PFSK-1 (cell line): ENCODE results near the gene ATG9A.

Source experiments
- FOXP2 ChIP-seq: optimal IDR thresholded peaks from 2 replicates; pipeline ENCODE3; 2011; ENCODE audit warnings: borderline replicate concordance, control low read depth, inconsistent platforms; ENCODE audit not compliant: insufficient read depth; ENCODE audit errors: extremely low read length, extremely low read depth
- POLR2AphosphoS5 ChIP-seq: IDR thresholded peaks from 2 replicates; pipeline ENCODE4 v1.6.1; 2012; ENCODE audit warnings: low read depth, mild to moderate bottlenecking, control low read depth, low read length, moderate library complexity
- SIN3A ChIP-seq: IDR thresholded peaks from 2 replicates; pipeline ENCODE4 v1.6.1; 2012; ENCODE audit warnings: mild to moderate bottlenecking, low read length, moderate library complexity, borderline replicate concordance; ENCODE audit not compliant: insufficient read depth
- TAF1 ChIP-seq: IDR thresholded peaks from 2 replicates; pipeline ENCODE4 v1.6.1; 2012; ENCODE audit warnings: low read length, control low read depth, borderline replicate concordance; ENCODE audit not compliant: insufficient read depth
- TF ChIP-seq, protein P1 (sequence below), 2 experiments: IDR thresholded peaks; 2 replicates each; pipeline versions ENCODE4 v1.6.1 to v1.8.0; 2011 to 2012; ENCODE audit warnings: low read depth in 2 of 2, low read length in 2 of 2, control low read depth in 1 of 2, inconsistent platforms in 1 of 2, mild to moderate bottlenecking in 1 of 2, moderate library complexity in 1 of 2; ENCODE audit not compliant: insufficient read depth in 1 of 2

Gene ATG9A

DNA sequence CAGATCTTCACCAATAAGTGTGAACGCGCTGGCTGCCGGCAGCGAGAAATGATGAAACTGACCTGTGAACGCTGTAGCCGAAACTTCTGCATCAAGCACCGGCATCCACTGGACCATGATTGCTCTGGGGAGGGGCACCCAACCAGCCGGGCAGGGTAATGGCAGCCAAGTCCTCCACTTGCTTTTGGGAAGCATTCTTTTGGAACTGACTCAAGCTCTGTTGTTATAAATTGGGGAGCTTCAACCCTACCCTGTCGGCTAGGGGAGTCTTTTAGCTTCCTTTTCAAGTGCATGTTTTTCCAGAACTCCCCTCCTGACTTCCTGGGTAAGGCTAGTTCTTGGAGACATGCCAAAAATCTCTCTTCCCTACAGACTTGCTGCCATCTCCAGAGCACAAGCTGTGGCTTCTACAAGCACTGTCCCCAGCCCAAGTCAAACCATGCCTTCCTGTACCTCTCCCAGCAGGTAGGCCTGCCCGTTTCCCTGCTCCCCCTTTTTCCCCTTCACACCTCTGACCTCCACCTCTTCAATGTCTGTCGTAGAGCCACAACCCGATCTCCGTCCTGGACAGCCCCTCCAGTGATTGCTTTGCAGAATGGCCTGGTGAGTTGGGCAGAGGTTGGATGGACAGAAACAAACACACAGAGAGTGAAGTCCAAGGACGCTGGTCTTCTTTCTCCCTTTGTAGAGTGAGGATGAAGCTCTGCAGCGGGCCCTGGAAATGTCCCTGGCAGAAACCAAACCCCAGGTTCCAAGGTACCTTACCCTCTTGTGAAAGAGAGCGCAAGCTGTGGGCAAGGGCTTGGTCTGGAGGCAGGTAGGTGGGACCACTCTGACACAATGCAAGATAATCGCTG, 21.3 kb downstream of the ATG9A start:
- TF ChIP-seq TAF1 (no peak), FOXP2 (no peak), SIN3A (no peak), POLR2AphosphoS5 (no peak)
- TF ChIP-seq, protein P1, sequence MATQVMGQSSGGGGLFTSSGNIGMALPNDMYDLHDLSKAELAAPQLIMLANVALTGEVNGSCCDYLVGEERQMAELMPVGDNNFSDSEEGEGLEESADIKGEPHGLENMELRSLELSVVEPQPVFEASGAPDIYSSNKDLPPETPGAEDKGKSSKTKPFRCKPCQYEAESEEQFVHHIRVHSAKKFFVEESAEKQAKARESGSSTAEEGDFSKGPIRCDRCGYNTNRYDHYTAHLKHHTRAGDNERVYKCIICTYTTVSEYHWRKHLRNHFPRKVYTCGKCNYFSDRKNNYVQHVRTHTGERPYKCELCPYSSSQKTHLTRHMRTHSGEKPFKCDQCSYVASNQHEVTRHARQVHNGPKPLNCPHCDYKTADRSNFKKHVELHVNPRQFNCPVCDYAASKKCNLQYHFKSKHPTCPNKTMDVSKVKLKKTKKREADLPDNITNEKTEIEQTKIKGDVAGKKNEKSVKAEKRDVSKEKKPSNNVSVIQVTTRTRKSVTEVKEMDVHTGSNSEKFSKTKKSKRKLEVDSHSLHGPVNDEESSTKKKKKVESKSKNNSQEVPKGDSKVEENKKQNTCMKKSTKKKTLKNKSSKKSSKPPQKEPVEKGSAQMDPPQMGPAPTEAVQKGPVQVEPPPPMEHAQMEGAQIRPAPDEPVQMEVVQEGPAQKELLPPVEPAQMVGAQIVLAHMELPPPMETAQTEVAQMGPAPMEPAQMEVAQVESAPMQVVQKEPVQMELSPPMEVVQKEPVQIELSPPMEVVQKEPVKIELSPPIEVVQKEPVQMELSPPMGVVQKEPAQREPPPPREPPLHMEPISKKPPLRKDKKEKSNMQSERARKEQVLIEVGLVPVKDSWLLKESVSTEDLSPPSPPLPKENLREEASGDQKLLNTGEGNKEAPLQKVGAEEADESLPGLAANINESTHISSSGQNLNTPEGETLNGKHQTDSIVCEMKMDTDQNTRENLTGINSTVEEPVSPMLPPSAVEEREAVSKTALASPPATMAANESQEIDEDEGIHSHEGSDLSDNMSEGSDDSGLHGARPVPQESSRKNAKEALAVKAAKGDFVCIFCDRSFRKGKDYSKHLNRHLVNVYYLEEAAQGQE (IDR thresholded peaks at IDR 0.05; ENCODE audit: insufficient read depth in 1 of 2, low read depth in 2 of 2, low read length in 2 of 2), result no peak

DNA sequence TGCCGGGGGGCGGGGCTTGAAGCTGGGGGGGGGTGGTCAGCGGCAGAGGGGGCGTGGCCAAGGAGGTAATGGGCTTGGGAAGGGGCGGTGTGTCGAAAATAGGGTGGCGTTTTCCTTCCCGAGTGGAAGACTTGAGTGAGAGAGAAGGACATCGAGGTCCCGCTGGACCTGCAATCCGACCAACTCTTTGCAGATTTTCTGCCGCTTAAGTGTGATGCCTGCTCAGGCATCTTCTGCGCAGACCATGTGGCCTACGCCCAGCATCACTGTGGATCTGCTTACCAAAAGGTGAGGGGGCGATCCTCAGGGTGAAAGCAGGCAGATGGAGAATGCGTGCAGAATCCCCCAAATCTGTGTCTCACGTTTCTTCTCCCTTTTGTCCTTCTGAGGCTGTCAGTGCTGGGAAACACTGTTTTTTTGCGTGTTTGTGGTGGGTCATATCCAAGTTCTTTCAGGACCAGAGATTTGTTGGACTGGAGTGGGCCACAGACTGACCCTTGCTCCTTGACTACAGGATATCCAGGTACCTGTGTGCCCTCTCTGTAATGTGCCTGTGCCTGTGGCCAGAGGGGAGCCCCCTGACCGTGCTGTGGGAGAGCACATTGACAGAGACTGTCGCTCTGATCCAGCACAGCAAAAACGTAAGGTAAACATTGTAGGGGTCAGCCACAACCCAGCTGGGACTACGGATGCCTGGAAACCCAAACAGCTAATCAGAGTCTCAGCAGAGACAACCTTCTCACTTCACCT, 22.1 kb downstream of the ATG9A start:
- TF ChIP-seq SIN3A, result no peak
- TF ChIP-seq TAF1, result no peak
- 0 out of 2 replicates have a peak, but pooled peaks have one; percentile 6 for TF ChIP-seq POLR2AphosphoS5
- TF ChIP-seq FOXP2, result no peak
- TF ChIP-seq, protein P1 (IDR thresholded peaks at IDR 0.05; ENCODE audit: insufficient read depth in 1 of 2, low read depth in 2 of 2, low read length in 2 of 2), result no peak

DNA sequence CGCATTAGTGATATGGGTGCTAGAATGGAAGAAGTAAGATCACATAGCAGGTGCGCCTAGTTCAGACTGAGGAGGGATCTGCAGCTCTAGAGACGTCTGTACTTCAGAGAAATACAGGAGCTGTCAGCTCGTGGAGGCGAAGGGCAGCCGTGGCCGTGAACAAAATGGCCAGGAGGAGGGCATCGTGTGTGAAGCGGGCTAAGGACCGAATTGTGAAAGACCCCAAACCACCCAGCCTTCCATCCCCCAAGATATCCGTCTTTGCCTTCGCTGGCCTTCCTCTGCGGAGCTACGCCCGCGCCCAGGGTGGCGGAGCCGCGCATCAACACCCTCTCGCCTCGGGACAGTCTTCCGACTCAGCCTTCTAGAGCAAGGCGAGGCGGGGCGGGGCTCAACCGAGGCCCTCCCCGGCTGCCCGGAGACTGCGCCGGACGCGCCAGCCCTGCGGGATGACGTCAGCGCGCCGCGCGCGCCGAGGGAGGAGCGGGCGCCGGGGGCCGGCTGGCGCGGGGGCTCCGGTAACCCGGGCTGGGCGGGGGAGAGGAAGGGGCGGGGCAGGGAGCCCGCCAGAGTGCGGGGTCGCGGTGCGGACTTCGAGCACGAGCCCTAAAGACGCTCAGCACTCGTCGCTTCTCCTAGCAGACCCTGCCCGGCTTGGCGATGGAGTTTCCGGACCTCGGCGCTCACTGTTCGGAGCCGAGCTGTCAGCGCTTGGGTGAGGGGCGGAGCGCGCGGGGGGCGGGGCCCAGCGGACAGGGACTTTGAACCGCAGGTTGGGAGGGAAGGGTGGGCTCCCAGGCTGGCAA, 22.9 kb downstream of the ATG9A start, which contains the start of gene ZFAND2B:
Gene ZFAND2B, plus strand, starts transcription at position 455 of the 806 bp plus-strand sequence. Its CDS starts 206 bp downstream, at position 661.
- TF ChIP-seq SIN3A, result no peak
- TF ChIP-seq POLR2AphosphoS5, result peak; percentile 97
- TF ChIP-seq, protein P1 (IDR thresholded peaks at IDR 0.05; ENCODE audit: insufficient read depth in 1 of 2, low read depth in 2 of 2, low read length in 2 of 2), result peak in 1 of 2 experiments; percentile 44; a peak in 1 of 4 replicates
- peak; percentile 82; the same call in 1 of the 2 replicates for TF ChIP-seq TAF1
- TF ChIP-seq FOXP2, result peak; percentile 73

DNA sequence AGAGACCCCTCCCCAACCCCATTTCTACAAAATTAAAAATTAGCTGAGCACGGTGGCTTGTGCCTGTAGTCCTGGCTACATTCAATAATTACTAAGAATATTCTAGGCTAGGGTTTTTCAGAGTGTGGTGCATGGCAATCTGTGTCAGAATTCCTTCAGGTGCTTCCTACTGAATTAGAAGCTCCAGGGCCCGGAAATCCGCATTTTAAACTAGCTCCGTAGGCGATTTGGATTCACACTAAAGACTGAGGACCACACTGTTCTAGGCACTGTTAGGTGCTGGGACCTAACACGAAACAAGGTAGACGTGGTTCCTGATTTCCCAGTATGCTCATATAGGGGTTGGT, 23.5 kb downstream of the ATG9A start:
- TF ChIP-seq TAF1 (no peak), SIN3A (no peak), FOXP2 (no peak), POLR2AphosphoS5 (no peak)
- TF ChIP-seq, protein P1 (IDR thresholded peaks at IDR 0.05; ENCODE audit: insufficient read depth in 1 of 2, low read depth in 2 of 2, low read length in 2 of 2), result no peak
